PFSK-1 (cell line): ENCODE data around the gene BAAT.

Source experiments
- FOXP2 ChIP-seq: optimal IDR thresholded peaks from 2 replicates; pipeline ENCODE3; 2011; ENCODE audit warnings: borderline replicate concordance, control low read depth, inconsistent platforms; ENCODE audit not compliant: insufficient read depth; ENCODE audit errors: extremely low read length, extremely low read depth
- POLR2AphosphoS5 ChIP-seq: IDR thresholded peaks from 2 replicates; pipeline ENCODE4 v1.6.1; 2012; ENCODE audit warnings: low read depth, mild to moderate bottlenecking, control low read depth, low read length, moderate library complexity
- REST ChIP-seq, 2 experiments: IDR thresholded peaks; 2 replicates each; pipeline versions ENCODE4 v1.6.1 to v1.8.0; 2011 to 2012; ENCODE audit warnings: low read depth in 2 of 2, low read length in 2 of 2, control low read depth in 1 of 2, inconsistent platforms in 1 of 2, mild to moderate bottlenecking in 1 of 2, moderate library complexity in 1 of 2; ENCODE audit not compliant: insufficient read depth in 1 of 2
- SIN3A ChIP-seq: IDR thresholded peaks from 2 replicates; pipeline ENCODE4 v1.6.1; 2012; ENCODE audit warnings: mild to moderate bottlenecking, low read length, moderate library complexity, borderline replicate concordance; ENCODE audit not compliant: insufficient read depth
- TAF1 ChIP-seq: IDR thresholded peaks from 2 replicates; pipeline ENCODE4 v1.6.1; 2012; ENCODE audit warnings: low read length, control low read depth, borderline replicate concordance; ENCODE audit not compliant: insufficient read depth

Gene BAAT

DNA sequence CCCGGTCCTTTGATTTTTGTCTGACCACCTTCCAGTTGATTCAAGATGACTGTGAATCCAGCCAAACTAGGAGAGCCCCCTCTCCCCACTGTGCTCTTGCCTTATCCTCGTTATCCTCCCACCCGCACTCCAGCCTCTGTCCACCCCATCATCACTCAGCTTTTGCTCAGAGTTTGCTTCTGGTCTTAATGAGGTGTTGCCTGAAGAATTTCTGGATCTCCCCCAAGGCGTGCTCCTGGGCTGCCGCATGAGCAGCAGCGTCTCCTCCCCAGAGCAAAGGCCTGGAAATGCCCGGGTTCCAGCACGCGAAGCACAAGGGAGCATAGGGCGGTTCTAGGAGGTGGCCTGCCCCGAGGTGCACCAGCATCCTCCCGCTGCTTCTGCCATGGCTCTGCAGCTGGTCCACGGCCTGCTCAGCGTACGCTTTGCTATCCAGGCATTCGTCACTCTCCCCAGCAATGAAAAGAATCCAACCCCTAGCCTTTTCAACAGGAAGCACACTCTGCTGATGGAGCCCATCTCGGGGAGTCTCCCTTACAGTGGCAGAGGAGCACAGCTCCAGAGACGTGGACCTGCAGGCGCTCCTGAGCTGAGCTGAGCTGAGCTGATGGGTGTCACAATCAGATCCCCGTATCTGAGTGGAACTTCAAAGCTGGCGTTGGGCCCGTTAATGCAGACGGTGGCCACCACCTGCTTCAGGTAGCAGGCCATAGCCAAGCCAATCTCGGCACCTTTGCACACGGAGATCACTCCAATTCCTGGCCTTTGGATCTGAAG, 50.7 kb downstream of the BAAT start:
- no peak for TF ChIP-seq FOXP2
- TF ChIP-seq POLR2AphosphoS5, result no peak
- no peak for TF ChIP-seq SIN3A
- no peak for TF ChIP-seq REST (IDR thresholded peaks at IDR 0.05; ENCODE audit: insufficient read depth in 1 of 2, low read depth in 2 of 2, low read length in 2 of 2)
- no peak for TF ChIP-seq TAF1

- no peak for TF ChIP-seq SIN3A
- TF ChIP-seq POLR2AphosphoS5, result no peak
- no peak for TF ChIP-seq FOXP2
- no peak for TF ChIP-seq TAF1
- no peak for TF ChIP-seq REST (IDR thresholded peaks at IDR 0.05; ENCODE audit: insufficient read depth in 1 of 2, low read depth in 2 of 2, low read length in 2 of 2)
These were observed 51.3 kb downstream of the BAAT start for GRCh38 chr9:101333490-101333889.

- TF ChIP-seq POLR2AphosphoS5 (no peak), REST (IDR thresholded peaks at IDR 0.05; ENCODE audit: insufficient read depth in 1 of 2, low read depth in 2 of 2, low read length in 2 of 2) (no peak), TAF1 (no peak), FOXP2 (no peak), SIN3A (no peak)
These were observed 52.4 kb downstream of the BAAT start for GRCh38 chr9:101332362-101332761.

DNA sequence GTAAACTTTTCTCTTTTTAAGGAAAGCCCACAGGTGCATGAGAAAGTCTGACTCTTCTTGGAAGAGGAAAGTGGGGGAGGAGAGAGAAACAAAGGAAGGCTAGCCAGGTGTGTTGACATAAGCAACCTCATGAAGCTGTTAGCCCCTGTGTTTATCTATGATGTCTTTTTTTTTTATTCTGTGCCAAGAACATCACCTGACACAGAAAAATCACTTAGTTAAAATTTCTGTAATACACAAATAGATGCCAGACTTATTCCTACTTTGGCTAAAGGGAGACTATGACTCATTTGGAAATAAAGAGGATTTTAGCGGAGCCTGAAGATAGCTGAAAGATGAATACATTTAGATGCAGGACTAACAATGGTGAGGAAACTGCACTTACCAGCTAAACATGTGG, 58.3 kb downstream of the BAAT start:
- no peak for TF ChIP-seq POLR2AphosphoS5
- no peak for TF ChIP-seq REST (IDR thresholded peaks at IDR 0.05; ENCODE audit: insufficient read depth in 1 of 2, low read depth in 2 of 2, low read length in 2 of 2)
- TF ChIP-seq SIN3A, result no peak
- TF ChIP-seq FOXP2, result no peak
- no peak for TF ChIP-seq TAF1

- TF ChIP-seq REST (IDR thresholded peaks at IDR 0.05; ENCODE audit: insufficient read depth in 1 of 2, low read depth in 2 of 2, low read length in 2 of 2) (no peak), SIN3A (no peak), POLR2AphosphoS5 (no peak), TAF1 (no peak), FOXP2 (no peak)
These were observed 58.8 kb downstream of the BAAT start for GRCh38 chr9:101326035-101326434.
